Adrenal gland (tissue), 5 donors: ENCODE data around the gene RNF130.

Experiments used
- POLR2A ChIP-seq, 2 donors: fragments of 450-650 bp; IDR thresholded peaks; one replicate each; pipeline ENCODE4 v1.6.1; 2017; ENCODE audit warnings: antibody characterized with exemption in 2 of 2, mild to moderate bottlenecking in 2 of 2, moderate library complexity in 1 of 2
- TF ChIP-seq, protein P1 (sequence below), 6 experiments: fragments of 450-650 bp in 4 of 6; fragments of 200-600 bp in 2 of 6; sonication (generic) in 1 of 6; IDR thresholded peaks; 1 replicate in 5 of 6; 2 replicates in 1 of 6; pipeline versions ENCODE4 v1.5.1 to v1.8.0; 2016 to 2021; ENCODE audit warnings: antibody characterized with exemption in 6 of 6, mild to moderate bottlenecking in 2 of 6, moderate library complexity in 1 of 6
- donor health status: DM: no; HTN: no; CAD: no.

GRCh38 chr5:180111273-180112002 lies 39.9 kb upstream of the RNF130 start:
- TF ChIP-seq, protein P1, sequence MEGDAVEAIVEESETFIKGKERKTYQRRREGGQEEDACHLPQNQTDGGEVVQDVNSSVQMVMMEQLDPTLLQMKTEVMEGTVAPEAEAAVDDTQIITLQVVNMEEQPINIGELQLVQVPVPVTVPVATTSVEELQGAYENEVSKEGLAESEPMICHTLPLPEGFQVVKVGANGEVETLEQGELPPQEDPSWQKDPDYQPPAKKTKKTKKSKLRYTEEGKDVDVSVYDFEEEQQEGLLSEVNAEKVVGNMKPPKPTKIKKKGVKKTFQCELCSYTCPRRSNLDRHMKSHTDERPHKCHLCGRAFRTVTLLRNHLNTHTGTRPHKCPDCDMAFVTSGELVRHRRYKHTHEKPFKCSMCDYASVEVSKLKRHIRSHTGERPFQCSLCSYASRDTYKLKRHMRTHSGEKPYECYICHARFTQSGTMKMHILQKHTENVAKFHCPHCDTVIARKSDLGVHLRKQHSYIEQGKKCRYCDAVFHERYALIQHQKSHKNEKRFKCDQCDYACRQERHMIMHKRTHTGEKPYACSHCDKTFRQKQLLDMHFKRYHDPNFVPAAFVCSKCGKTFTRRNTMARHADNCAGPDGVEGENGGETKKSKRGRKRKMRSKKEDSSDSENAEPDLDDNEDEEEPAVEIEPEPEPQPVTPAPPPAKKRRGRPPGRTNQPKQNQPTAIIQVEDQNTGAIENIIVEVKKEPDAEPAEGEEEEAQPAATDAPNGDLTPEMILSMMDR (IDR thresholded peaks at IDR 0.05) = no peak
- no peak for TF ChIP-seq POLR2A (IDR thresholded peaks at IDR 0.05)
